ENCODE measurements around the gene HEATR1.
"Not testable (repeated sequence)": the region's sequence is repeated elsewhere in the genome, so short reads cannot be mapped to it uniquely, and the experiment has no call there.

Gene HEATR1

DNA sequence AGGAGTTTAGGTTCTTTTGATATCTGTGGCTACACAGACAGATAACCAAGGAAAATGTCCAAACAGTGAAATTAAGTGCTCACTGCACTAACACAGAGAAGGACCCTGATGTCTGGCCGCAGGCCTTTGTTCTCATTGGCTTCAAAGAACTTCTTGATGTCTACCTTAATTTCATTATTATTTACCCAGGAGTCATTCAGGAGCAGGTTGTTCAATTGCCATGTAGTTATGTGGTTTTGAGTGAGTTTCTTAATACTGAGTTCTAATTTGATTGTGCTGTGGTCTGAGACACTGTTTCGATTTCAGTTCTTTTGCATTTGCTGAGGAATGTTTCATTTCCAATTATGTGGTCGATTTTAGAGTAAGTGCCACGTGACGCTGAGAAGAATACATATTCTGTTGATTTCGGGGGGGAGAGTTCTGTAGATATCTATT is 95.7 kb downstream of the HEATR1 start:
- no peak for TF ChIP-seq MYC (IDR thresholded peaks at IDR 0.05; ENCODE audit: low read depth, low read length)
- TF ChIP-seq, protein P1, sequence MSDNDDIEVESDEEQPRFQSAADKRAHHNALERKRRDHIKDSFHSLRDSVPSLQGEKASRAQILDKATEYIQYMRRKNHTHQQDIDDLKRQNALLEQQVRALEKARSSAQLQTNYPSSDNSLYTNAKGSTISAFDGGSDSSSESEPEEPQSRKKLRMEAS (IDR thresholded peaks at IDR 0.05; ENCODE audit: low read depth, low read length), result no peak
- no peak for TF ChIP-seq POLR2A (IDR thresholded peaks at IDR 0.05; ENCODE audit: extremely low read depth, insufficient read length)
- TF ChIP-seq, protein P2, sequence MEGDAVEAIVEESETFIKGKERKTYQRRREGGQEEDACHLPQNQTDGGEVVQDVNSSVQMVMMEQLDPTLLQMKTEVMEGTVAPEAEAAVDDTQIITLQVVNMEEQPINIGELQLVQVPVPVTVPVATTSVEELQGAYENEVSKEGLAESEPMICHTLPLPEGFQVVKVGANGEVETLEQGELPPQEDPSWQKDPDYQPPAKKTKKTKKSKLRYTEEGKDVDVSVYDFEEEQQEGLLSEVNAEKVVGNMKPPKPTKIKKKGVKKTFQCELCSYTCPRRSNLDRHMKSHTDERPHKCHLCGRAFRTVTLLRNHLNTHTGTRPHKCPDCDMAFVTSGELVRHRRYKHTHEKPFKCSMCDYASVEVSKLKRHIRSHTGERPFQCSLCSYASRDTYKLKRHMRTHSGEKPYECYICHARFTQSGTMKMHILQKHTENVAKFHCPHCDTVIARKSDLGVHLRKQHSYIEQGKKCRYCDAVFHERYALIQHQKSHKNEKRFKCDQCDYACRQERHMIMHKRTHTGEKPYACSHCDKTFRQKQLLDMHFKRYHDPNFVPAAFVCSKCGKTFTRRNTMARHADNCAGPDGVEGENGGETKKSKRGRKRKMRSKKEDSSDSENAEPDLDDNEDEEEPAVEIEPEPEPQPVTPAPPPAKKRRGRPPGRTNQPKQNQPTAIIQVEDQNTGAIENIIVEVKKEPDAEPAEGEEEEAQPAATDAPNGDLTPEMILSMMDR (IDR thresholded peaks at IDR 0.05; ENCODE audit: low read depth, low read length), result no peak
- no peak overlapping the region for H3K4me3 ChIP-seq (ENCODE audit: low read depth, low read length)
- no peak for DNase-seq (ENCODE audit: low read depth)

DNA sequence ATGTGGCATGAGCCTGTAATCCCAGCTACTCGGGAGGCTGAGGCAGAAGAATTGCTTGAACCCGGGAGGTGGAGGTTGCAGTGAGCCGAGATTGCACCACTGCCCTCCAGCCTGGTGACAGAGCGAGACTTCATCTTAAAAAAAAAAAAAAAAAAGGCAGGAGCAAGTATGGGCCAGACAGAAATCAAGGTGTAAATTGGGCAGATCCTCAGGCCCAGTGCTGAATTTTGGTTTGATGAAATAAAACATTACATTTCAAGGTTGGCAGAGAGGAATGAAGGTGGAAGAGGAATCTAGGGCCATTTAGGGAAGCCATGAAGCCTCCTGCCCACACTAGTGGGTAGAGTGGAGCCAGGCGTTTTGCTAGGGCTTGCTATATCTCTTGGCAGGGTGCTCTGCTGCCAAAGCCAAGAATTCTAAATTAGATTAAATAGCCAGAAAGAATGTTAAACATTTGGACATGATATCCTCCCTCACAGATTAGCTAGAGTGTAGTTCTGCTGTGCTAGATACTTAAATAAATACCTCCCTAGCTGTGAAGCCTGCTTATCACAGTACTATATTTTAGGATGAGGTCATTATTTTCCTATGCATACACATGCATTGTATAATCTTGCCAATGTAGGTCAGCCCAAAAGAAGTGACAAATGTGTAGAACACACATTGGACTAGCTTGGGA is 97.2 kb downstream of the HEATR1 start:
- DNase-seq (ENCODE audit: low read depth), result no peak
- H3K4me3 ChIP-seq (ENCODE audit: low read depth, low read length), result no peak overlapping the region
- no peak for TF ChIP-seq MYC (IDR thresholded peaks at IDR 0.05; ENCODE audit: low read depth, low read length)
- no peak for TF ChIP-seq POLR2A (IDR thresholded peaks at IDR 0.05; ENCODE audit: extremely low read depth, insufficient read length)

DNA sequence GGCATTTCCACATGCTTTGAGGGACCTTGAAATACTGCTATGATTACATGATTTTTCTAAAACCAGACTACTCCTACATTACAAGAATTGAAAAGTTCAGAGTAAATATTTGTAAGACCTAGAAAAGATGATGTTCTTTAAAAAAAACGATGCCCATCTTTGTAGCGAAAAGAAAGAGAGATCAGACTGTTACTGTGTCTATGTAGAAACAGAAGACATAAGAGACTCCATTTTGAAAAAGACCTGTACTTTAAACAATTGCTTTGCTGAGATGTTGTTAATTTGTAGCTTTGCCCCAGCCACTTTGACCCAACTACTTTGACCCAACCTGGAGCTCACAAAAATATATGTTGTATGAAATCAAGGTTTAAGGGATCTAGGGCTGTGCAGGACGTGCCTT is 100.0 kb downstream of the HEATR1 start:
- not testable (repeated sequence) for H3K4me3 ChIP-seq (ENCODE audit: low read depth, low read length); DNase-seq (ENCODE audit: low read depth)

DNA sequence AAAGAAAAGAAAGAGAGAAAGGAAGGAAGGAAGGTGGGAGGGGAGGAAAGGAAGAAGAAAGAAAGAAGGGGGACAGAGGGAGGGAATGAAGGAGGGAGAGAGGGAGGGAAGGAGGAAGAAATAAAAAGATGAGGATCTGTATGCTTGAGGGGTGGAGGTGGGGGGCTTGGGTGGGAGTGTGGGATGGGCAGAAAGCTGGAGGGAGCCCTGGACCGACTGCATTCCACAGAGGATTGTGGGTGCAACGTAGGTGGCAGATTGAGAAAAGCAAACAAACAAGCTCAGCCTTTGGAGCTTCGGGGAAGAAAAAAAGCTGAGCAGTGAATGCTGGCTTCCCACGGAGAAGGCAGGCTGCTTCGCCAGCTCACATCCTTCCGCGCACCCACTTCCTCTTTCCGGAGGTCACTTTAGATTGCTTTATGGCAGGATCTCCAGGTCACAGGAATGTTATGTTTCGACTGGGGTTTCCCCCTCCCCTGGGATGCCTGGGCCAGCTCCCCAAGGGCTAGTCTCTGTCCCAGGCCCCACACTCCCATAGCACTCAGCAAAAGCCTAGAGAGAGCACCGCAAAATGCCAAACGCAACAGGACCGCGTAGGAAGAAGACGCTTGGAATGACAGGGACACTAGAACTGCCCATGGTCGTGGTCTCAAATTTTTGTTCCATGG is 101.2 kb downstream of the HEATR1 start:
- peak overlapping the region; percentile 16 for H3K4me3 ChIP-seq (ENCODE audit: low read depth, low read length)
- TF ChIP-seq POLR2A (IDR thresholded peaks at IDR 0.05; ENCODE audit: extremely low read depth, insufficient read length) (no peak), MYC (IDR thresholded peaks at IDR 0.05; ENCODE audit: low read depth, low read length) (no peak)
- TF ChIP-seq, protein P2 (IDR thresholded peaks at IDR 0.05; ENCODE audit: low read depth, low read length), result no peak
- TF ChIP-seq, protein P1 (IDR thresholded peaks at IDR 0.05; ENCODE audit: low read depth, low read length), result peak; percentile 17; the same call in 1 of the 2 replicates
- peak; percentile 80 for DNase-seq (ENCODE audit: low read depth)

DNA sequence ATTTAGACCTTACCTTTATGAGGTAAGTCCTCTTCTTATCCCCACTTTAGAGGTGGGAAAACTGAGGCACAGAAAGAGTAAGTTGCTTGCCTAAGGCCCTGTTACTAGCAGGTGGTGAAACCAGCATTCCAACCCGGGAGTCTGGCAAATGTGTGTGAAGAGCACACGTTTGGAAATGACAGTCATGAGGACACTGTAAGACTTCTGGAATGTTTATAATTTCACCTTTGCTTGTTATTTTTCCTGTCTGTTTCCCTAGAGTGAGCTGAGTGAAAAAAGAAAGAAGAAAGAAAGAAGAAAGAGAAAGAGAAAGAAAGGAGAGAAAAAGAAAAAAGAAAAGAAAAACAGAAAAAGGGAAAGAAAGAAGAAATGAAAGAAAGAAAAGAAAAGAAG is 101.7 kb downstream of the HEATR1 start:
- TF ChIP-seq, protein P1 (IDR thresholded peaks at IDR 0.05; ENCODE audit: low read depth, low read length), result no peak
- TF ChIP-seq MYC (IDR thresholded peaks at IDR 0.05; ENCODE audit: low read depth, low read length) (no peak), POLR2A (IDR thresholded peaks at IDR 0.05; ENCODE audit: extremely low read depth, insufficient read length) (no peak)
- TF ChIP-seq, protein P2 (IDR thresholded peaks at IDR 0.05; ENCODE audit: low read depth, low read length), result no peak
- no peak overlapping the region for H3K4me3 ChIP-seq (ENCODE audit: low read depth, low read length)

DNA sequence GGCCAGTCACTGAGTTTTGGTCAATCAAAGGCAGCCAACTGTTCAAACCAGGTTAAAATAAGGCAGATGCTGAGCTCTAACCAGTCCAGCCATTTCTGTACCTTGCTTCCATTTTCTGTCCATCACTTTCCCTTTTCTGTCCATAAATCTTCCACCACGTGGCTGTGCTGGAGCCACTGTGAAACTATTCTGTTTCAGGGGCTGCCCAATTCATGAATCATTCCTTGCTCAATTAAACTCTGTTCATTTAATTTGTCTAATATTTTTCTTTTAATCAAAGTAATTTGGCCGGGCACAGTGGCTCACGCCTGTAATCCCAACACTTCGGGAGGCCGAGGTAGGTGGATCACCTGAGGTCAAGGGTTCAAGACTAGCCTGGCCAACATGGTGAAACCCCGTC is 103.2 kb downstream of the HEATR1 start:
- TF ChIP-seq POLR2A (IDR thresholded peaks at IDR 0.05; ENCODE audit: extremely low read depth, insufficient read length) (no peak), MYC (IDR thresholded peaks at IDR 0.05; ENCODE audit: low read depth, low read length) (no peak)
- TF ChIP-seq, protein P1 (IDR thresholded peaks at IDR 0.05; ENCODE audit: low read depth, low read length), result no peak
- TF ChIP-seq, protein P2 (IDR thresholded peaks at IDR 0.05; ENCODE audit: low read depth, low read length), result no peak
- H3K4me3 ChIP-seq (ENCODE audit: low read depth, low read length), result no peak overlapping the region
- no peak for DNase-seq (ENCODE audit: low read depth)

More for the DNA sequence above, 101.7 kb downstream of the HEATR1 start:
- no peak for DNase-seq (ENCODE audit: low read depth)
